Mesenchymal stem cell (in vitro differentiated cells and primary cell): ENCODE results near the gene FOXI1.

Source experiments
- DNase-seq: peaks from one replicate; pipeline ENCODE4 v3.0.0-alpha.2; 2013
- H2AFZ ChIP-seq: one replicate; pipeline ENCODE4 v1.6.1; 2013; ENCODE audit warnings: low read depth, mild to moderate bottlenecking, control low read depth, inconsistent platforms, low read length, moderate library complexity
- H2AK5ac ChIP-seq: 2 replicates; pipeline ENCODE4 v1.6.1; 2013; ENCODE audit warnings: low read length, moderate library complexity, mild to moderate bottlenecking, inconsistent platforms; ENCODE audit not compliant: severe bottlenecking
- H2BK120ac ChIP-seq: one replicate; pipeline ENCODE4 v1.6.1; 2013; ENCODE audit warnings: low read depth, mild to moderate bottlenecking, inconsistent platforms, low read length, moderate library complexity
- H2BK12ac ChIP-seq, 2 experiments: one replicate each; pipeline ENCODE4 v1.6.1; 2013; ENCODE audit warnings: inconsistent platforms in 2 of 2, low read length in 2 of 2, mild to moderate bottlenecking in 2 of 2, moderate library complexity in 2 of 2, control low read depth in 1 of 2
- H2BK15ac ChIP-seq: one replicate; pipeline ENCODE4 v1.6.1; 2013; ENCODE audit warnings: mild to moderate bottlenecking, low read depth, inconsistent platforms; ENCODE audit not compliant: poor library complexity, severe bottlenecking
- H2BK5ac ChIP-seq: 2 replicates; pipeline ENCODE4 v1.6.1; 2013; ENCODE audit warnings: low read depth, mild to moderate bottlenecking, low read length, control low read depth, inconsistent platforms; ENCODE audit not compliant: poor library complexity, severe bottlenecking
- H3K14ac ChIP-seq, 2 experiments: one replicate each; pipeline ENCODE4 v1.6.1; 2013; ENCODE audit warnings: inconsistent platforms in 2 of 2, low read length in 2 of 2, control low read depth in 1 of 2, mild to moderate bottlenecking in 1 of 2, moderate library complexity in 1 of 2
- H3K18ac ChIP-seq, 2 experiments: one replicate each; pipeline ENCODE4 v1.6.1; 2013; ENCODE audit warnings: inconsistent platforms in 2 of 2, low read length in 2 of 2, control low read depth in 1 of 2, low read depth in 1 of 2, mild to moderate bottlenecking in 1 of 2
- H3K23ac ChIP-seq, 2 experiments: one replicate each; pipeline ENCODE4 v1.6.1; 2013; ENCODE audit warnings: inconsistent platforms in 2 of 2, low read length in 2 of 2, mild to moderate bottlenecking in 2 of 2, moderate library complexity in 2 of 2, control low read depth in 1 of 2
- H3K27ac ChIP-seq: 2 replicates; pipeline ENCODE4 v1.5.1; 2013; ENCODE audit warnings: mild to moderate bottlenecking, moderate library complexity, low read length, control low read depth, inconsistent platforms; ENCODE audit not compliant: poor library complexity, severe bottlenecking
- H3K27me3 ChIP-seq, 2 experiments: 2 replicates each; pipeline versions ENCODE4 v1.6.1 to v1.7.0; 2013; ENCODE audit warnings: low read length in 2 of 2, mild to moderate bottlenecking in 2 of 2, moderate library complexity in 2 of 2, control low read depth in 1 of 2, inconsistent platforms in 1 of 2; ENCODE audit not compliant: control insufficient read depth in 1 of 2, insufficient read depth in 1 of 2
- H3K36me3 ChIP-seq, 2 experiments: 2 replicates each; pipeline versions ENCODE4 v1.6.1 to v1.7.0; 2013; ENCODE audit warnings: low read length in 2 of 2, control low read depth in 1 of 2, inconsistent platforms in 1 of 2, low read depth in 1 of 2, mild to moderate bottlenecking in 1 of 2; ENCODE audit not compliant: insufficient read depth in 2 of 2, control insufficient read depth in 1 of 2
- H3K4ac ChIP-seq, 2 experiments: one replicate each; pipeline ENCODE4 v1.6.1; 2013; ENCODE audit warnings: inconsistent platforms in 2 of 2, low read length in 2 of 2, mild to moderate bottlenecking in 2 of 2, moderate library complexity in 2 of 2, control low read depth in 1 of 2, low read depth in 1 of 2
- H3K4me1 ChIP-seq: 2 replicates; pipeline ENCODE4 v1.6.1; 2013; ENCODE audit warnings: low read depth, low read length, control low read depth; ENCODE audit not compliant: control insufficient read depth, insufficient read depth
- H3K4me2 ChIP-seq: 2 replicates; pipeline ENCODE4 v1.6.1; 2013; ENCODE audit warnings: low read length, mild to moderate bottlenecking, inconsistent platforms; ENCODE audit not compliant: poor library complexity, severe bottlenecking
- H3K4me3 ChIP-seq, 2 experiments: 2 replicates each; pipeline versions ENCODE4 v1.5.1 to v1.7.0; 2013; ENCODE audit warnings: low read length in 2 of 2, mild to moderate bottlenecking in 2 of 2, control low read depth in 1 of 2, low read depth in 1 of 2; ENCODE audit not compliant: insufficient read depth in 1 of 2
- H3K79me1 ChIP-seq: replicated peaks from 2 replicates; pipeline ENCODE4 v1.6.1; 2013; ENCODE audit warnings: mild to moderate bottlenecking, control low read depth, low read length, inconsistent platforms; ENCODE audit not compliant: poor library complexity, severe bottlenecking
- H3K9ac ChIP-seq: 2 replicates; pipeline ENCODE4 v1.7.0; 2013; ENCODE audit warnings: mild to moderate bottlenecking, low read length, moderate library complexity
- H3K9me3 ChIP-seq: 2 replicates; pipeline ENCODE4 v1.7.0; 2013; ENCODE audit warnings: mild to moderate bottlenecking, low read length; ENCODE audit not compliant: control insufficient read depth
- H4K8ac ChIP-seq: one replicate; pipeline ENCODE4 v1.6.1; 2013; ENCODE audit warnings: inconsistent platforms, mild to moderate bottlenecking, low read length, moderate library complexity
- H4K91ac ChIP-seq: one replicate; pipeline ENCODE4 v1.6.1; 2013; ENCODE audit warnings: mild to moderate bottlenecking, low read length, inconsistent platforms
- WGBS: methylation state at CpG from one replicate; pipeline ENCODE4 v1.1.7; 2013; ENCODE audit warnings: mixed read lengths; 5-methylcytosine and 5-hydroxymethylcytosine counted together

The FOXI1 gene

DNA sequence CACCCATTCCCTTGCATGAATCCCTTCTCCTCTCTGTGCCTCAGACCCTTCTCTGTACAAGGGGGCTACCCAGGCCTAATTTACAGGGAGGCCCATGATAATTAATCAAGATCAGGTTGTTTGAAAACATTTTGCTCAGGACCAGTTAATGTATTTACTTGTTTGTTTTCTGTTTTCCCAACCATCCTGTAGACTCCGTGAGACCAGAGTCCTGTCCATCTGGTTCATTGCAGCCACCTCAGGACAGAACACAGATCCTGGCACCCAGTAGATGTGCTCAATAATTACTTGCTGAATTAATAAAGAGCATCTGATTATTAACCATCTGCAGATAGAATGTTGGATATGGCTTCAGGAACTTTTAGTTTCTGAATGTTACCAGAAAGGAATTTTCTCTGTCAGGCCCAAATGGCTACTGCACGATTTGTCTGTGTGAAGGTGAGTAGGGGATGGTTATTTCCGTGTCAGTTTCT is 27.3 kb downstream of the FOXI1 start:
- H3K4me2 ChIP-seq, result no peak overlapping the region
- DNase-seq, result no peak
- H3K79me1 ChIP-seq, result no peaks in the 10 kb centered on the region
- no peaks in the 10 kb centered on the region for H3K9me3 ChIP-seq
- H4K91ac ChIP-seq, result no peak overlapping the region
- no peak overlapping the region for H2BK5ac ChIP-seq
- no peak overlapping the region for H3K27ac ChIP-seq
- no peak overlapping the region for H2BK12ac ChIP-seq
- no peak overlapping the region for H2BK15ac ChIP-seq
- no peak overlapping the region for H4K8ac ChIP-seq
- no peaks in the 10 kb centered on the region for H3K36me3 ChIP-seq
- no peak overlapping the region for H2AFZ ChIP-seq
- H3K14ac ChIP-seq, result no peak overlapping the region
- no peak overlapping the region for H3K4ac ChIP-seq
- no peak overlapping the region for H3K23ac ChIP-seq
- no peak overlapping the region for H2AK5ac ChIP-seq
- no peak overlapping the region for H3K9ac ChIP-seq
- H3K27me3 ChIP-seq, result no peaks in the 10 kb centered on the region
- H3K4me1 ChIP-seq, result no peaks in the 10 kb centered on the region
- 50% methylated on average over 2 of the region's 3 CpGs for WGBS
- no peak overlapping the region for H2BK120ac ChIP-seq
- H3K18ac ChIP-seq, result no peak overlapping the region
- no peak overlapping the region for H3K4me3 ChIP-seq

DNA sequence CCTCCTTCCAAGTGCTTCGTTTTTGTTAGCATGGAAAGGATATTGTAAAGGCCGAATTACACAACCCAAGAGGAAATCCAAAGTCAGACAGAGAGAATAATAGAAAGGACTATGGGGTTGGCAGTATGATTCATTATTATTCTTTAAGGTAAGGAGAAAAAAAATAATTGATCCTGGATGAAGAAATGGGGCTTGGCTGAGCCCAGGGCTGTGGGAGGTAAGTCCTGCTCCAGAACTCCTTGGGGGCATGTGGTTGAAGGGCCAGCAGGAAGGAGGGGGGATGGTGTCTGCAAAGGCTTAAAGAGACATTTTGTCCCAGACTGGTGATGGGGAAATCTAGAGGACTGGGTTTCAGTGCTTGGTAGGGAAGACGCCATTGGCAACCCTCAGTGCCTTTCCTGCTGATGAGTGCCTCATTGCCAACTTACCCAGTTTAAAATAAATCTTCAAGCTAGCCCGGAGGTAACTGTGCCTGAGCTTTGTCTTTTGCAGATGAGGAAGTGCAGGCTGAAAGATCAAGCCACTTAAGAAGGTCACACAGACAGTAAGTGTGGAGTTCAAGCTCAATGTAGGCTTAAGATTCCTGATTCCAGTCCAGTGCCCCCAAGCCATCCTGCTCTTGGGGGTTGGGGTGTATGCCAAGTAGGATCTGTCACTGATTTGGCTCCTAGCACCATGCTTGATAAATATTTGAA is 30.2 kb downstream of the FOXI1 start:
- Histone ChIP-seq H2AK5ac (no peak overlapping the region), H3K4me2 (no peak overlapping the region), H3K23ac (no peak overlapping the region), H2BK120ac (no peak overlapping the region), H3K4ac (no peak overlapping the region), H3K36me3 (no peaks in the 10 kb centered on the region), H3K79me1 (no peaks in the 10 kb centered on the region), H2BK12ac (no peak overlapping the region), H3K4me3 (no peak overlapping the region), H3K18ac (no peak overlapping the region), H2BK15ac (no peak overlapping the region), H3K9ac (no peak overlapping the region), H2AFZ (no peak overlapping the region), H4K8ac (no peak overlapping the region), H3K27ac (no peak overlapping the region), H3K4me1 (no peaks in the 10 kb centered on the region), H2BK5ac (no peak overlapping the region), H4K91ac (no peak overlapping the region), H3K27me3 (no peaks in the 10 kb centered on the region), H3K14ac (no peak overlapping the region), H3K9me3 (no peaks in the 10 kb centered on the region)
- DNase-seq, result no peak
- WGBS, result 79% methylated on average over 4 of the region's 4 CpGs

DNA sequence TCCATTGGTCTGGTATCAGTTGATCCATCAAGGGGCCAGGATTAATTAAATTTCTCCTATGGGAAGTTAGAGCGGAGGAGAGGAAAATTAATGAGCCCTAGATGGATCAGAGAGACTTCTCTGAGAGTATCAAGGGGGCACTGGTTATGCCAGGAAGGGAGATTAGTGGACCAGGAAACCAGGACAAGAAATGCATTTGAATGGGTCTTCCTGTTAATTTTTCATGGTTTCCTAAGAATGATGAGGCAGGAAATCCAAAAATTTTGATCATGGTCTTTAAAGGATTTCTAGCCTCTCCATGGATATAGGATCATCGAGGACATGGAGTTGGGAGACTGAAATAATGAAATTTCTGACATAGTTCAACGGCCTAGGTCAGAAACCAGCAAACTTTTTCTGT is 30.8 kb downstream of the FOXI1 start:
- no peaks in the 10 kb centered on the region for H3K4me1 ChIP-seq
- H3K4me3 ChIP-seq, result no peak overlapping the region
- no peaks in the 10 kb centered on the region for H3K27me3 ChIP-seq
- no peaks in the 10 kb centered on the region for H3K9me3 ChIP-seq
- no peak overlapping the region for H3K18ac ChIP-seq
- H3K14ac ChIP-seq, result no peak overlapping the region
- no peak overlapping the region for H2AFZ ChIP-seq
- WGBS, result 88% methylated on average over 2 of the region's 3 CpGs
- H2BK120ac ChIP-seq, result no peak overlapping the region
- no peak overlapping the region for H2BK15ac ChIP-seq
- H2AK5ac ChIP-seq, result no peak overlapping the region
- H4K8ac ChIP-seq, result no peak overlapping the region
- no peak overlapping the region for H3K9ac ChIP-seq
- H3K23ac ChIP-seq, result no peak overlapping the region
- H4K91ac ChIP-seq, result no peak overlapping the region
- H3K4ac ChIP-seq, result no peak overlapping the region
- no peak overlapping the region for H2BK5ac ChIP-seq
- no peak overlapping the region for H3K4me2 ChIP-seq
- no peaks in the 10 kb centered on the region for H3K79me1 ChIP-seq
- no peak overlapping the region for H3K27ac ChIP-seq
- no peak for DNase-seq
- H2BK12ac ChIP-seq, result no peak overlapping the region
- H3K36me3 ChIP-seq, result no peaks in the 10 kb centered on the region

DNA sequence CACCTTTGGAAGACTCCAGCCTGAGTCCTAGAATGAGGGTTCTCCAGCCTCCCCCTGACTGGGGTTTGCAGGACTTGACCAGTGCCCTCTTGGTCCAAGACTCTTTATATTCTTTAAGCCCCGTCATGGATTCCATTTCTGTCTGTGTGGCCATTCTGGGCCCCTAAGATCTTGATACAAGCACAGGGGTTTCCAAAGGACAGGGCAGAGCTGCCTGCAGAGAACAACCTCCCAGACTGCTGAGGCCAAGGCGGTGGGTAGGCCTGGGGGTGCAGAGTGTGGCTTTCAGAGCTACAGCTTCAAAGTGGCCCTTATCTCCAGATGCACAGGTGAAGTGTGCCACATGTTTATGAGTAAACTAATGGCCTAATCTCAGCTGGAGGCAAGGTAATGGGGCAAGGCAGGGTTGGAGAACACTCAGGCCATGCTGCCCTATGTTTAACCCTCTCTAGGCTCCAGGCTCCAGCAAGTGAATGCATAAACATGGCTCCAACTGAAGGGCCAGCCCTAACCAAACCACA is 32.1 kb downstream of the FOXI1 start:
- H4K8ac ChIP-seq, result no peak overlapping the region
- 96% methylated on average over 2 of the region's 2 CpGs for WGBS
- no peak overlapping the region for H2BK12ac ChIP-seq
- H2AFZ ChIP-seq, result no peak overlapping the region
- H3K27me3 ChIP-seq, result peaks cover 0 to 8% of the 10 kb centered on the region in 2 experiments
- H3K79me1 ChIP-seq, result no peaks in the 10 kb centered on the region
- H3K4me3 ChIP-seq, result no peak overlapping the region
- H3K9me3 ChIP-seq, result no peaks in the 10 kb centered on the region
- no peak overlapping the region for H4K91ac ChIP-seq
- H3K36me3 ChIP-seq, result no peaks in the 10 kb centered on the region
- H3K14ac ChIP-seq, result no peak overlapping the region
- no peak overlapping the region for H2AK5ac ChIP-seq
- H2BK120ac ChIP-seq, result no peak overlapping the region
- no peak overlapping the region for H2BK5ac ChIP-seq
- no peak overlapping the region for H3K4ac ChIP-seq
- no peak overlapping the region for H3K18ac ChIP-seq
- H2BK15ac ChIP-seq, result no peak overlapping the region
- no peak overlapping the region for H3K9ac ChIP-seq
- H3K23ac ChIP-seq, result no peak overlapping the region
- H3K4me1 ChIP-seq, result no peaks in the 10 kb centered on the region
- no peak for DNase-seq
- no peak overlapping the region for H3K4me2 ChIP-seq
- H3K27ac ChIP-seq, result no peak overlapping the region
